Astrocyte of the hippocampus (primary cell): ENCODE measurements around the gene POGLUT2.

Source experiments
- DNase-seq: peaks from one replicate; pipeline ENCODE4 v3.0.0; 2011; ENCODE audit warnings: low read depth, low spot score

The POGLUT2 gene

DNA sequence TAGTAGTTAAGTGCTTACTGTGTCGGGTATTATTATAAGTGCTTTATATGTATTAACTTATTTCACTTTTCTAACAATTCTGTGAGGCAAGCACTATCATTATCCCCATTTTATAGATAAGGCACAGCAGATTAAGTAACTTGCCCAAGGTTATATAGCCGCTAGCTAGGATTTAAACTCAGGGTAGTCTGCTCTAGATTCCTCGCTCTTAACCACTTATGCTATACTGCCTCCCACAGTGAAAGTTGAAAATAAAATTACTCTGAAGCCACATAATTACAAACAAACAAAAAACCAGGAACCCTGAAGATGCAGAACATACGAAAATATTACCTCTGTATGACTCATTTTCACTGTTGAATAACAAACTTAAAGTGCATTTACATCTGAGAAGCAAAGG lies 29.1 kb downstream of the POGLUT2 start:
- peak; percentile 2 for DNase-seq

GRCh38 chr13:102768909-102769308 lies 29.9 kb downstream of the POGLUT2 start:
- DNase-seq = no peak

DNA sequence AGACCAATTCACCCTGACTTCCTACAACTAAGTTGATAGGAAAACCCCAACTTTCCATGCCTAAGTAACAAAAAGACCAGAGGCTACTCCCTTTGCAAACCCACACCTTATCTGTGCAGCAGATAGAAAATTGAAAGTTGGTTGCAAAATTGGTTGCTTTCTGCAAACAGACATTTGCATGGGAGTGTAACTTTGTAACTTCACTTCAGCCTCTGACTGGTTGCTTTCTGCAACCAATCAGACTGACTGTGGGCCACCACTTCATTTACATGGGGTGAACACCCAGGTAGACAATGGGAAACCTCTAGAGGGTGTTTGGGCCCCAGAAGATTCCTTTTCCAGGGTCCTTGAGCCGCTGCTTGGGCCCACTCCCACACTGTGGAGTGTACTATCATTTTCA lies 35.0 kb downstream of the POGLUT2 start:
- DNase-seq = no peak

- DNase-seq = no peak
These were observed 37.7 kb downstream of the POGLUT2 start for GRCh38 chr13:102761071-102761470.

GRCh38 chr13:102758842-102759241 lies 39.9 kb downstream of the POGLUT2 start:
- DNase-seq = no peak

- DNase-seq = no peak
These were observed 41.8 kb downstream of the POGLUT2 start for GRCh38 chr13:102757006-102757405.

DNA sequence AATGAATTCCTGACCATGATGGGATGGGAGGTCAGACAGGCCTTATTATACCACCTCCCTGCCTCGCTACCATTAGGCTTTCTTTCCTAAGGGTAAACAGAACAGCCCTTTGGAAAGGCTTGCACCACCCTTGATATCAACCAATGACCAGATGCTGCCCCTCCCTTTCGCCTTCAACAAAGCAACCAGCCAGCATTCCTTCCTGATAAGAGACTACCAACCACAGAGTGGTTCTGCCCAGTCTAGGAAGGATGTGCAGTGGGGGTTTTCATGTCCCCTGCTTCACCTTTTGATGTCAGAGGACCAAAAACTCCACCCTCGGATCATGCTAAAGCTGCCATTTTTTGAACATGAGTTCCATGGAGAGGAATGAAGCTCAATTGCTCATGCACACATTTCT lies 46.9 kb downstream of the POGLUT2 start:
- DNase-seq = no peak

- DNase-seq = no peak
These were observed 56.3 kb downstream of the POGLUT2 start for GRCh38 chr13:102742506-102742905.

DNA sequence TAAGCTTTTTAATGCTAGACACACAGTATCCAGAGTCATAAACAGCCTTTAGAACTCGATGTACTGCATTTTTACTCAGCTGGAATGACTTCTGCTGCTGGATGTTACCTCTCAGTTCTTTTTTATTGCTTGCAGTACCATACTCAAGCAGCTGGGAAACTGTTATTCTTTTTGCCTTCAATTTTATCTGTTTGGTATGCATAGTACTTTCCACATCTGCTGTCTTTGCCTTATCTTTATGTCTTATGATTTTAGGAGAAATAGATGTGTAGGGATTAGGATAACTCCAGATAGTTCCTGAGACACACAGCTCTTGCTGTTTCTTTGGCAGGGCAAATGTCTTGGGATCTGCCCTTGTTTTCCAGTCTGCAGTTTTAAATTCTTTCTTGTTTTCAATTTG lies 56.7 kb downstream of the POGLUT2 start:
- no peak for DNase-seq
